GM23338 (cell line): ENCODE measurements around the gene AGXT2. TPM values are rescaled to one million over a fixed set of nuclear protein-coding genes. Genes with fewer than 3 reads are reported as not detected.

Source experiments
- ATAC-seq: fragments of 200-7000 bp; cut with Tn5 transposase; 3 replicates; pipeline ENCODE4 v1.9.1; 2020
- DNase-seq: peaks from one replicate; pipeline ENCODE4 v3.0.0-alpha.2; 2015; ENCODE audit warnings: low spot score
- H2AFZ ChIP-seq: fragments of 200-600 bp; sonication (generic); 2 replicates; pipeline ENCODE4 v1.8.0; 2016; ENCODE audit warnings: antibody characterized with exemption, mild to moderate bottlenecking, moderate library complexity
- H3F3A ChIP-seq: fragments of 200-600 bp; sonication (generic); replicated peaks from 2 replicates; pipeline ENCODE4 v1.8.0; 2017; ENCODE audit warnings: antibody characterized with exemption, mixed run types, low read depth
- H3K27ac ChIP-seq: fragments of 200-600 bp; sonication (generic); 2 replicates; pipeline ENCODE4 v1.6.1; 2016; ENCODE audit warnings: low read depth
- H3K27me3 ChIP-seq: fragments of 200-600 bp; sonication (generic); 2 replicates; pipeline ENCODE4 v1.8.0; 2016; ENCODE audit warnings: mild to moderate bottlenecking, mixed run types, moderate library complexity; ENCODE audit not compliant: insufficient read depth
- H3K36me3 ChIP-seq: fragments of 200-600 bp; sonication (generic); 2 replicates; pipeline ENCODE4 v1.8.0; 2016; ENCODE audit warnings: mild to moderate bottlenecking; ENCODE audit not compliant: insufficient read depth
- H3K4me1 ChIP-seq: fragments of 200-600 bp; sonication (generic); 2 replicates; pipeline ENCODE4 v1.8.0; 2016; ENCODE audit warnings: mild to moderate bottlenecking, moderate library complexity; ENCODE audit not compliant: insufficient read depth
- H3K4me2 ChIP-seq: fragments of 200-600 bp; sonication (generic); 2 replicates; pipeline ENCODE4 v1.7.1; 2017; ENCODE audit warnings: mixed run types
- H3K4me3 ChIP-seq: fragments of 200-600 bp; sonication (generic); 2 replicates; pipeline ENCODE4 v1.6.1; 2016; ENCODE audit warnings: mixed run types
- H3K79me2 ChIP-seq: fragments of 200-600 bp; sonication (generic); replicated peaks from 2 replicates; pipeline ENCODE4 v1.8.0; 2017; ENCODE audit warnings: mild to moderate bottlenecking; ENCODE audit not compliant: insufficient read depth
- H3K9me2 ChIP-seq: fragments of 200-600 bp; sonication (generic); 2 replicates; pipeline ENCODE4 v1.8.0; 2017; ENCODE audit not compliant: insufficient read depth
- H4K20me1 ChIP-seq: fragments of 200-600 bp; sonication (generic); replicated peaks from 2 replicates; pipeline ENCODE4 v1.8.0; 2017; ENCODE audit warnings: mild to moderate bottlenecking; ENCODE audit not compliant: insufficient read depth
- H3K27ac Mint-ChIP-seq: 2 replicates; pipeline ENCODE4 v1.8.0; 2020; ENCODE audit warnings: inconsistent platforms, mild to moderate bottlenecking, moderate library complexity, mixed read lengths
- H3K27me3 Mint-ChIP-seq: 3 replicates; pipeline ENCODE4 v1.8.0; 2022; ENCODE audit warnings: low read depth, mild to moderate bottlenecking, moderate library complexity, mixed read lengths, inconsistent platforms; ENCODE audit not compliant: insufficient read depth, poor library complexity
- H3K36me3 Mint-ChIP-seq: 3 replicates; pipeline ENCODE4 v1.8.0; 2021; ENCODE audit warnings: low read depth, mild to moderate bottlenecking, inconsistent platforms, moderate library complexity, mixed read lengths
- H3K4me1 Mint-ChIP-seq: 3 replicates; pipeline ENCODE4 v1.8.0; 2020; ENCODE audit warnings: mild to moderate bottlenecking, inconsistent platforms, mixed read lengths
- H3K4me3 Mint-ChIP-seq: 3 replicates; pipeline ENCODE4 v1.8.0; 2021; ENCODE audit warnings: moderate library complexity, mild to moderate bottlenecking, inconsistent platforms, mixed read lengths
- H3K9me3 Mint-ChIP-seq: 3 replicates; pipeline ENCODE4 v1.8.0; 2020; ENCODE audit warnings: moderate library complexity, mild to moderate bottlenecking, inconsistent platforms, mixed read lengths
- CREB1 ChIP-seq: fragments of 250-450 bp; sonication (Bioruptor Pico); IDR thresholded peaks from 2 replicates; pipeline ENCODE4 v1.5.0; 2020; ENCODE audit warnings: low read depth, mild to moderate bottlenecking, moderate library complexity
- EZH2 ChIP-seq: fragments of 200-600 bp; sonication (generic); IDR thresholded peaks from one replicate; pipeline ENCODE4 v1.8.0; 2017; ENCODE audit warnings: antibody characterized with exemption, mild to moderate bottlenecking, low read depth; ENCODE audit not compliant: unreplicated experiment
- EZH2phosphoT487 ChIP-seq: fragments of 200-600 bp; sonication (generic); IDR thresholded peaks from one replicate; pipeline ENCODE4 v1.8.1; 2018; ENCODE audit warnings: antibody characterized with exemption; ENCODE audit not compliant: unreplicated experiment
- JUNB ChIP-seq: IDR thresholded peaks from one replicate; pipeline ENCODE4 v1.6.1; 2016; ENCODE audit warnings: antibody characterized with exemption; ENCODE audit not compliant: unreplicated experiment
- NANOG ChIP-seq: IDR thresholded peaks from 2 replicates; pipeline ENCODE4 v1.6.1; 2016; ENCODE audit warnings: antibody characterized with exemption, borderline replicate concordance
- POLR2AphosphoS5 ChIP-seq: IDR thresholded peaks from 2 replicates; pipeline ENCODE4 v1.6.1; 2016; ENCODE audit warnings: antibody characterized with exemption, low read depth
- STAT1 ChIP-seq: IDR thresholded peaks from one replicate; pipeline ENCODE4 v1.6.1; 2016; ENCODE audit warnings: antibody characterized with exemption; ENCODE audit not compliant: unreplicated experiment
- ZNF114 ChIP-seq: fragments of 250-450 bp; sonication (Bioruptor Pico); IDR thresholded peaks from 2 replicates; pipeline ENCODE4 v1.5.0; 2020; ENCODE audit warnings: mild to moderate bottlenecking, moderate library complexity
- ZNF331 ChIP-seq: fragments of 250-450 bp; sonication (Bioruptor Pico); IDR thresholded peaks from 2 replicates; pipeline ENCODE4 v1.5.0; 2020; ENCODE audit warnings: low read depth, mild to moderate bottlenecking, moderate library complexity
- polyA plus RNA-seq: library from polyadenylated mRNA; unstranded; fragments of >200 nt; fragmentation: Nextera tagmentation; extraction: Ambion mirVana; gene quantifications from 2 replicates; pipeline ENCODE4 v1.2.1, GENCODE V29; 2016
- total RNA-seq: library from RNA; depleted of rRNA; stranded (reverse); fragments of >200 nt; shearing (Covaris generic); gene quantifications from 2 replicates; pipeline ENCODE4 v1.2.3, GENCODE V29; 2014
- TF ChIP-seq, protein P1 (sequence below): IDR thresholded peaks from one replicate; pipeline ENCODE4 v1.6.1; 2018; ENCODE audit warnings: antibody characterized with exemption; ENCODE audit not compliant: unreplicated experiment
- TF ChIP-seq, protein P2 (sequence below): IDR thresholded peaks from 2 replicates; pipeline ENCODE4 v1.6.1; 2016; ENCODE audit warnings: antibody characterized with exemption
- TF ChIP-seq, protein P3 (sequence below): fragments of 250-450 bp; sonication (Bioruptor Pico); IDR thresholded peaks from 2 replicates; pipeline ENCODE4 v1.5.0; 2020; ENCODE audit warnings: mild to moderate bottlenecking, moderate library complexity
- TF ChIP-seq, protein P4 (sequence below), 2 experiments: fragments of 200-600 bp in 1 of 2; sonication (generic) in 1 of 2; conservative IDR thresholded peaks; 2 replicates each; pipeline versions ENCODE4 v1.5.1 to v1.6.1; 2016 to 2017; ENCODE audit warnings: antibody characterized with exemption in 2 of 2, low read depth in 2 of 2, mild to moderate bottlenecking in 2 of 2, moderate library complexity in 1 of 2

The AGXT2 gene
- total and polyA plus RNA-seq, 2 experiments from 2014 or later: not detected

DNA sequence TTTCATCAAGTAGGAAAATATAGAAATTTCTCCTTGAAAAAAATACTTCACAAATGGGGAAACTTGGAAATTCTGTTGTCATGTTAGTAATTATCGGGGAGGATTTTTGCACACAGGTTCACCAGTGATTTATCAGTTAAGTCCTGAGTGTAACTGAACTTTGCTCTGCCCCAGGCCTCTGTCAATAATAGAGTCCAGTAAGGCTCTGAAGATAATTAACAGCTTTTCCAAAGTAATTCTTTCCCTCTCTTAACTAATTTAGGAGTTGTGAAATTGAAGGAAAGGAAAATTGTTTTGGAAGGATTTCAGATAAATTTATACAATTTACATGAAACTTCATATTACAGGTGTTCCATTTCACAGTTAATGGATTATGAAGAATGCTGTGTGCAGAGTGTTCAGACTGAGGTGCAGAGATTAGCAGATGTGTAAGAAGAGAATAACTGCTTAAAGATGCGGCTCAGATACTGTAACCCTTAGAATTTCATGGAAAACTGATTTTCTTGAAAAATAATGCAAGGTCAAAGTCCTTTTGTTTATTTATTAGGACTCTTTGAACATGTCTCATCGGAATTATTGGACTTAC, 2.9 kb upstream of the AGXT2 start:
- Histone ChIP-seq H3K4me1 (peaks cover 3% of the 10 kb centered on the region), H3K27me3 (no peaks in the 10 kb centered on the region), H3K27ac (no peak overlapping the region), H3K36me3 (no peaks in the 10 kb centered on the region), H3K4me3 (no peak overlapping the region), H3K79me2 (no peaks in the 10 kb centered on the region), H3K4me2 (no peak overlapping the region), H3F3A (no peaks in the 10 kb centered on the region), H4K20me1 (no peaks in the 10 kb centered on the region), H2AFZ (no peak overlapping the region), H3K9me2 (no peaks in the 10 kb centered on the region)
- peaks cover 11% of the 10 kb centered on the region for H3K4me1 Mint-ChIP-seq
- no peak overlapping the region for H3K27ac Mint-ChIP-seq
- DNase-seq: no peak
- H3K27me3 Mint-ChIP-seq: peaks cover 6% of the 10 kb centered on the region
- no peaks in the 10 kb centered on the region for H3K9me3 Mint-ChIP-seq
- no peak overlapping the region for H3K4me3 Mint-ChIP-seq
- ATAC-seq: no peak
- no peak for TF ChIP-seq ZNF331 (CRISPR knock-in tag)
- TF ChIP-seq EZH2phosphoT487: no peak
- TF ChIP-seq, protein P1, sequence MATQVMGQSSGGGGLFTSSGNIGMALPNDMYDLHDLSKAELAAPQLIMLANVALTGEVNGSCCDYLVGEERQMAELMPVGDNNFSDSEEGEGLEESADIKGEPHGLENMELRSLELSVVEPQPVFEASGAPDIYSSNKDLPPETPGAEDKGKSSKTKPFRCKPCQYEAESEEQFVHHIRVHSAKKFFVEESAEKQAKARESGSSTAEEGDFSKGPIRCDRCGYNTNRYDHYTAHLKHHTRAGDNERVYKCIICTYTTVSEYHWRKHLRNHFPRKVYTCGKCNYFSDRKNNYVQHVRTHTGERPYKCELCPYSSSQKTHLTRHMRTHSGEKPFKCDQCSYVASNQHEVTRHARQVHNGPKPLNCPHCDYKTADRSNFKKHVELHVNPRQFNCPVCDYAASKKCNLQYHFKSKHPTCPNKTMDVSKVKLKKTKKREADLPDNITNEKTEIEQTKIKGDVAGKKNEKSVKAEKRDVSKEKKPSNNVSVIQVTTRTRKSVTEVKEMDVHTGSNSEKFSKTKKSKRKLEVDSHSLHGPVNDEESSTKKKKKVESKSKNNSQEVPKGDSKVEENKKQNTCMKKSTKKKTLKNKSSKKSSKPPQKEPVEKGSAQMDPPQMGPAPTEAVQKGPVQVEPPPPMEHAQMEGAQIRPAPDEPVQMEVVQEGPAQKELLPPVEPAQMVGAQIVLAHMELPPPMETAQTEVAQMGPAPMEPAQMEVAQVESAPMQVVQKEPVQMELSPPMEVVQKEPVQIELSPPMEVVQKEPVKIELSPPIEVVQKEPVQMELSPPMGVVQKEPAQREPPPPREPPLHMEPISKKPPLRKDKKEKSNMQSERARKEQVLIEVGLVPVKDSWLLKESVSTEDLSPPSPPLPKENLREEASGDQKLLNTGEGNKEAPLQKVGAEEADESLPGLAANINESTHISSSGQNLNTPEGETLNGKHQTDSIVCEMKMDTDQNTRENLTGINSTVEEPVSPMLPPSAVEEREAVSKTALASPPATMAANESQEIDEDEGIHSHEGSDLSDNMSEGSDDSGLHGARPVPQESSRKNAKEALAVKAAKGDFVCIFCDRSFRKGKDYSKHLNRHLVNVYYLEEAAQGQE: no peak
- no peak for TF ChIP-seq EZH2
- no peak for TF ChIP-seq NANOG
- TF ChIP-seq, protein P2, sequence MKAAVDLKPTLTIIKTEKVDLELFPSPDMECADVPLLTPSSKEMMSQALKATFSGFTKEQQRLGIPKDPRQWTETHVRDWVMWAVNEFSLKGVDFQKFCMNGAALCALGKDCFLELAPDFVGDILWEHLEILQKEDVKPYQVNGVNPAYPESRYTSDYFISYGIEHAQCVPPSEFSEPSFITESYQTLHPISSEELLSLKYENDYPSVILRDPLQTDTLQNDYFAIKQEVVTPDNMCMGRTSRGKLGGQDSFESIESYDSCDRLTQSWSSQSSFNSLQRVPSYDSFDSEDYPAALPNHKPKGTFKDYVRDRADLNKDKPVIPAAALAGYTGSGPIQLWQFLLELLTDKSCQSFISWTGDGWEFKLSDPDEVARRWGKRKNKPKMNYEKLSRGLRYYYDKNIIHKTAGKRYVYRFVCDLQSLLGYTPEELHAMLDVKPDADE: no peak
- TF ChIP-seq CREB1 (CRISPR knock-in tag): no peak
- TF ChIP-seq STAT1: no peak
- TF ChIP-seq, protein P3, sequence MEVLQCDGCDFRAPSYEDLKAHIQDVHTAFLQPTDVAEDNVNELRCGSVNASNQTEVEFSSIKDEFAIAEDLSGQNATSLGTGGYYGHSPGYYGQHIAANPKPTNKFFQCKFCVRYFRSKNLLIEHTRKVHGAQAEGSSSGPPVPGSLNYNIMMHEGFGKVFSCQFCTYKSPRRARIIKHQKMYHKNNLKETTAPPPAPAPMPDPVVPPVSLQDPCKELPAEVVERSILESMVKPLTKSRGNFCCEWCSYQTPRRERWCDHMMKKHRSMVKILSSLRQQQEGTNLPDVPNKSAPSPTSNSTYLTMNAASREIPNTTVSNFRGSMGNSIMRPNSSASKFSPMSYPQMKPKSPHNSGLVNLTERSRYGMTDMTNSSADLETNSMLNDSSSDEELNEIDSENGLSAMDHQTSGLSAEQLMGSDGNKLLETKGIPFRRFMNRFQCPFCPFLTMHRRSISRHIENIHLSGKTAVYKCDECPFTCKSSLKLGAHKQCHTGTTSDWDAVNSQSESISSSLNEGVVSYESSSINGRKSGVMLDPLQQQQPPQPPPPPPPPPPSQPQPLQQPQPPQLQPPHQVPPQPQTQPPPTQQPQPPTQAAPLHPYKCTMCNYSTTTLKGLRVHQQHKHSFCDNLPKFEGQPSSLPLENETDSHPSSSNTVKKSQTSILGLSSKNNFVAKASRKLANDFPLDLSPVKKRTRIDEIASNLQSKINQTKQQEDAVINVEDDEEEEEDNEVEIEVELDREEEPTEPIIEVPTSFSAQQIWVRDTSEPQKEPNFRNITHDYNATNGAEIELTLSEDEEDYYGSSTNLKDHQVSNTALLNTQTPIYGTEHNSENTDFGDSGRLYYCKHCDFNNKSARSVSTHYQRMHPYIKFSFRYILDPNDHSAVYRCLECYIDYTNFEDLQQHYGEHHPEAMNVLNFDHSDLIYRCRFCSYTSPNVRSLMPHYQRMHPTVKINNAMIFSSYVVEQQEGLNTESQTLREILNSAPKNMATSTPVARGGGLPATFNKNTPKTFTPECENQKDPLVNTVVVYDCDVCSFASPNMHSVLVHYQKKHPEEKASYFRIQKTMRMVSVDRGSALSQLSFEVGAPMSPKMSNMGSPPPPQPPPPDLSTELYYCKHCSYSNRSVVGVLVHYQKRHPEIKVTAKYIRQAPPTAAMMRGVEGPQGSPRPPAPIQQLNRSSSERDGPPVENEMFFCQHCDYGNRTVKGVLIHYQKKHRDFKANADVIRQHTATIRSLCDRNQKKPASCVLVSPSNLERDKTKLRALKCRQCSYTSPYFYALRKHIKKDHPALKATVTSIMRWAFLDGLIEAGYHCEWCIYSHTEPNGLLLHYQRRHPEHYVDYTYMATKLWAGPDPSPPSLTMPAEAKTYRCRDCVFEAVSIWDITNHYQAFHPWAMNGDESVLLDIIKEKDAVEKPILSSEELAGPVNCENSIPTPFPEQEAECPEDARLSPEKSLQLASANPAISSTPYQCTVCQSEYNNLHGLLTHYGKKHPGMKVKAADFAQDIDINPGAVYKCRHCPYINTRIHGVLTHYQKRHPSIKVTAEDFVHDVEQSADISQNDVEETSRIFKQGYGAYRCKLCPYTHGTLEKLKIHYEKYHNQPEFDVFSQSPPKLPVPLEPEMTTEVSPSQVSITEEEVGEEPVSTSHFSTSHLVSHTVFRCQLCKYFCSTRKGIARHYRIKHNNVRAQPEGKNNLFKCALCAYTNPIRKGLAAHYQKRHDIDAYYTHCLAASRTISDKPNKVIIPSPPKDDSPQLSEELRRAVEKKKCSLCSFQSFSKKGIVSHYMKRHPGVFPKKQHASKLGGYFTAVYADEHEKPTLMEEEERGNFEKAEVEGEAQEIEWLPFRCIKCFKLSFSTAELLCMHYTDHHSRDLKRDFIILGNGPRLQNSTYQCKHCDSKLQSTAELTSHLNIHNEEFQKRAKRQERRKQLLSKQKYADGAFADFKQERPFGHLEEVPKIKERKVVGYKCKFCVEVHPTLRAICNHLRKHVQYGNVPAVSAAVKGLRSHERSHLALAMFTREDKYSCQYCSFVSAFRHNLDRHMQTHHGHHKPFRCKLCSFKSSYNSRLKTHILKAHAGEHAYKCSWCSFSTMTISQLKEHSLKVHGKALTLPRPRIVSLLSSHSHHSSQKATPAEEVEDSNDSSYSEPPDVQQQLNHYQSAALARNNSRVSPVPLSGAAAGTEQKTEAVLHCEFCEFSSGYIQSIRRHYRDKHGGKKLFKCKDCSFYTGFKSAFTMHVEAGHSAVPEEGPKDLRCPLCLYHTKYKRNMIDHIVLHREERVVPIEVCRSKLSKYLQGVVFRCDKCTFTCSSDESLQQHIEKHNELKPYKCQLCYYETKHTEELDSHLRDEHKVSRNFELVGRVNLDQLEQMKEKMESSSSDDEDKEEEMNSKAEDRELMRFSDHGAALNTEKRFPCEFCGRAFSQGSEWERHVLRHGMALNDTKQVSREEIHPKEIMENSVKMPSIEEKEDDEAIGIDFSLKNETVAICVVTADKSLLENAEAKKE (CRISPR knock-in tag): no peak
- TF ChIP-seq JUNB: no peak
- no peak for TF ChIP-seq ZNF114 (CRISPR knock-in tag)
- TF ChIP-seq, protein P4, sequence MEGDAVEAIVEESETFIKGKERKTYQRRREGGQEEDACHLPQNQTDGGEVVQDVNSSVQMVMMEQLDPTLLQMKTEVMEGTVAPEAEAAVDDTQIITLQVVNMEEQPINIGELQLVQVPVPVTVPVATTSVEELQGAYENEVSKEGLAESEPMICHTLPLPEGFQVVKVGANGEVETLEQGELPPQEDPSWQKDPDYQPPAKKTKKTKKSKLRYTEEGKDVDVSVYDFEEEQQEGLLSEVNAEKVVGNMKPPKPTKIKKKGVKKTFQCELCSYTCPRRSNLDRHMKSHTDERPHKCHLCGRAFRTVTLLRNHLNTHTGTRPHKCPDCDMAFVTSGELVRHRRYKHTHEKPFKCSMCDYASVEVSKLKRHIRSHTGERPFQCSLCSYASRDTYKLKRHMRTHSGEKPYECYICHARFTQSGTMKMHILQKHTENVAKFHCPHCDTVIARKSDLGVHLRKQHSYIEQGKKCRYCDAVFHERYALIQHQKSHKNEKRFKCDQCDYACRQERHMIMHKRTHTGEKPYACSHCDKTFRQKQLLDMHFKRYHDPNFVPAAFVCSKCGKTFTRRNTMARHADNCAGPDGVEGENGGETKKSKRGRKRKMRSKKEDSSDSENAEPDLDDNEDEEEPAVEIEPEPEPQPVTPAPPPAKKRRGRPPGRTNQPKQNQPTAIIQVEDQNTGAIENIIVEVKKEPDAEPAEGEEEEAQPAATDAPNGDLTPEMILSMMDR (conservative IDR thresholded peaks at IDR 0.05; ENCODE audit: low read depth in 2 of 2): no peak
- TF ChIP-seq POLR2AphosphoS5: no peak
- no peaks in the 10 kb centered on the region for H3K36me3 Mint-ChIP-seq
